ENCODE data around the gene TMEM132A. TPM values are rescaled to one million over a fixed set of nuclear protein-coding genes. Genes with fewer than 3 reads are reported as not detected.

Gene TMEM132A
- total RNA-seq, 1 experiment from 2014 or later, result 114 TPM

DNA sequence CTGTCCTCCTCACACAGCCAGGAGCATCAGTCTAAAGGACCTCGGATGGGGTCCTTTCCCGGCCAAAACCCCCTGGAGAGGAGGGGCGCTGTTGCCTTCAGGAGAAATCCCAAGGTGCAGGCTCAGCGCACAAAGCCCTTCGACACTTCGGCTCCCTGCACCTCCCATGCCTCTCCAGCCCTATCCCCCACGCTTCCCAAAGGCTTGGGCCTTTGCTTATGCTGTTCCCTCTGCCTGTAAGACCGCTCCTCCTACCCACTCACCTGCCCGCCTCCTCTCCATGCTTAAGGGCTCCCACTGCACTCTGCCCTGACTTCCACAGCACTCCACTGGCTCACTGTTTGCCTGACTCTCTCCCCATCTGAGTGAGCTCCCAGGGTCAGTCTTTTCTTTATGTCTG, 14.2 kb downstream of the TMEM132A start:
- H3K4me3 Mint-ChIP-seq, result no peak overlapping the region
- ATAC-seq (no peak; the same call in 1 of the 2 replicates), DNase-seq (ENCODE audit: low spot score) (no peak)
- H3K27me3 Mint-ChIP-seq (ENCODE audit: low read depth), result no peaks in the 10 kb centered on the region
- ChIA-PET CTCF (no interaction called here), POLR2A (no interaction called here)
- H3K9me3 Mint-ChIP-seq, result no peaks in the 10 kb centered on the region
- H3K4me1 Mint-ChIP-seq, result no peaks in the 10 kb centered on the region
- TF ChIP-seq NR2C2 (CRISPR knock-in tag; IDR thresholded peaks at IDR 0.05) (no peak), TEAD4 (CRISPR knock-in tag; IDR thresholded peaks at IDR 0.05) (no peak), ZNF671 (CRISPR knock-in tag; IDR thresholded peaks at IDR 0.05) (no peak), SMAD4 (CRISPR knock-in tag; IDR thresholded peaks at IDR 0.05) (no peak), FOXK1 (CRISPR knock-in tag; IDR thresholded peaks at IDR 0.05) (no peak), NFYB (CRISPR knock-in tag; conservative IDR thresholded peaks at IDR 0.05; ENCODE audit: low read depth) (no peak), EMX1 (CRISPR knock-in tag; IDR thresholded peaks at IDR 0.05) (no peak), RORB (CRISPR knock-in tag; IDR thresholded peaks at IDR 0.05) (no peak), IRF2 (CRISPR knock-in tag; IDR thresholded peaks at IDR 0.05; ENCODE audit: borderline replicate concordance, low read depth) (no peak), ZNF138 (CRISPR knock-in tag; conservative IDR thresholded peaks at IDR 0.05) (no peak), MXD4 (CRISPR knock-in tag; IDR thresholded peaks at IDR 0.05; ENCODE audit: borderline replicate concordance) (no peak), SMAD3 (CRISPR knock-in tag; IDR thresholded peaks at IDR 0.05; ENCODE audit: borderline replicate concordance) (no peak)
- TF ChIP-seq, protein P1, sequence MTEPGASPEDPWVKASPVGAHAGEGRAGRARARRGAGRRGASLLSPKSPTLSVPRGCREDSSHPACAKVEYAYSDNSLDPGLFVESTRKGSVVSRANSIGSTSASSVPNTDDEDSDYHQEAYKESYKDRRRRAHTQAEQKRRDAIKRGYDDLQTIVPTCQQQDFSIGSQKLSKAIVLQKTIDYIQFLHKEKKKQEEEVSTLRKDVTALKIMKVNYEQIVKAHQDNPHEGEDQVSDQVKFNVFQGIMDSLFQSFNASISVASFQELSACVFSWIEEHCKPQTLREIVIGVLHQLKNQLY (CRISPR knock-in tag; IDR thresholded peaks at IDR 0.05), result no peak
- TF ChIP-seq, protein P2, sequence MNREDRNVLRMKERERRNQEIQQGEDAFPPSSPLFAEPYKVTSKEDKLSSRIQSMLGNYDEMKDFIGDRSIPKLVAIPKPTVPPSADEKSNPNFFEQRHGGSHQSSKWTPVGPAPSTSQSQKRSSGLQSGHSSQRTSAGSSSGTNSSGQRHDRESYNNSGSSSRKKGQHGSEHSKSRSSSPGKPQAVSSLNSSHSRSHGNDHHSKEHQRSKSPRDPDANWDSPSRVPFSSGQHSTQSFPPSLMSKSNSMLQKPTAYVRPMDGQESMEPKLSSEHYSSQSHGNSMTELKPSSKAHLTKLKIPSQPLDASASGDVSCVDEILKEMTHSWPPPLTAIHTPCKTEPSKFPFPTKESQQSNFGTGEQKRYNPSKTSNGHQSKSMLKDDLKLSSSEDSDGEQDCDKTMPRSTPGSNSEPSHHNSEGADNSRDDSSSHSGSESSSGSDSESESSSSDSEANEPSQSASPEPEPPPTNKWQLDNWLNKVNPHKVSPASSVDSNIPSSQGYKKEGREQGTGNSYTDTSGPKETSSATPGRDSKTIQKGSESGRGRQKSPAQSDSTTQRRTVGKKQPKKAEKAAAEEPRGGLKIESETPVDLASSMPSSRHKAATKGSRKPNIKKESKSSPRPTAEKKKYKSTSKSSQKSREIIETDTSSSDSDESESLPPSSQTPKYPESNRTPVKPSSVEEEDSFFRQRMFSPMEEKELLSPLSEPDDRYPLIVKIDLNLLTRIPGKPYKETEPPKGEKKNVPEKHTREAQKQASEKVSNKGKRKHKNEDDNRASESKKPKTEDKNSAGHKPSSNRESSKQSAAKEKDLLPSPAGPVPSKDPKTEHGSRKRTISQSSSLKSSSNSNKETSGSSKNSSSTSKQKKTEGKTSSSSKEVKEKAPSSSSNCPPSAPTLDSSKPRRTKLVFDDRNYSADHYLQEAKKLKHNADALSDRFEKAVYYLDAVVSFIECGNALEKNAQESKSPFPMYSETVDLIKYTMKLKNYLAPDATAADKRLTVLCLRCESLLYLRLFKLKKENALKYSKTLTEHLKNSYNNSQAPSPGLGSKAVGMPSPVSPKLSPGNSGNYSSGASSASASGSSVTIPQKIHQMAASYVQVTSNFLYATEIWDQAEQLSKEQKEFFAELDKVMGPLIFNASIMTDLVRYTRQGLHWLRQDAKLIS (CRISPR knock-in tag; IDR thresholded peaks at IDR 0.05; ENCODE audit: borderline replicate concordance), result no peak
- TF ChIP-seq, protein P3, sequence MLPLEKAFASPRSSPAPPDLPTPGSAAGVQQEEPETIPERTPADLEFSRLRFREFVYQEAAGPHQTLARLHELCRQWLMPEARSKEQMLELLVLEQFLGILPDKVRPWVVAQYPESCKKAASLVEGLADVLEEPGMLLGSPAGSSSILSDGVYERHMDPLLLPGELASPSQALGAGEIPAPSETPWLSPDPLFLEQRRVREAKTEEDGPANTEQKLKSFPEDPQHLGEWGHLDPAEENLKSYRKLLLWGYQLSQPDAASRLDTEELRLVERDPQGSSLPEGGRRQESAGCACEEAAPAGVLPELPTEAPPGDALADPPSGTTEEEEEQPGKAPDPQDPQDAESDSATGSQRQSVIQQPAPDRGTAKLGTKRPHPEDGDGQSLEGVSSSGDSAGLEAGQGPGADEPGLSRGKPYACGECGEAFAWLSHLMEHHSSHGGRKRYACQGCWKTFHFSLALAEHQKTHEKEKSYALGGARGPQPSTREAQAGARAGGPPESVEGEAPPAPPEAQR (CRISPR knock-in tag; IDR thresholded peaks at IDR 0.05), result no peak
- TF ChIP-seq, protein P4, sequence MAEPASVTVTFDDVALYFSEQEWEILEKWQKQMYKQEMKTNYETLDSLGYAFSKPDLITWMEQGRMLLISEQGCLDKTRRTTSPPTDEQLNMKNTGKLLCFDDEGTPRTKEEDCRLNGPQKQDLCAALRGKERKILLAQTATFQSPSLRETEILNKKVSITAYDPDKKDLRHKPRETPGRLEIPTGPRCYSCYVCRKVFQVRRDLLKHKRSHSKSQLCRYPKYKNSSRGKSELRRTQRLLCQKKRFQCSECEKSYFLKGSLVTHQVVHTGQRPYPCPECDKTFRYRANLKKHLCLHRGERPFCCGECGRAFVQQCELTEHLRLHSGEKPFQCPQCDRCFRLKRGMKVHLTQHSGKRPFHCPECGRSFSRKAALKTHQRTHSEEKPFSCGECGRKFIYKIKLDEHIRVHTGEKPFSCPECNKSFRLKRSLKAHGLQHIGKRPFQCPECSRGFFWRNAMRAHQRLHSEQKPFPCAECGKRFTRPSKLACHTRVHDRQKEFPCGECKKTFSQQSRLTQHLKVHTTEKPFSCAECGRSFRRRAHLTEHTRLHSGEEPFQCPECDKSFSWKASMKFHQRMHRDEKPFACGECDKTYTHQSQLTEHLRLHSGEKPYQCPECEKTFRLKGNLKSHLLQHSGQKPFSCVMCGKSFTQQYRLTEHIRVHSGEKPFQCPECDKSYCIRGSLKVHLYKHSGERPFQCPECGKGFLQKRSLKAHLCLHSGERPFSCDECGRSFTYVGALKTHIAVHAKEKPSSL (CRISPR knock-in tag; conservative IDR thresholded peaks at IDR 0.05), result no peak
- H3K36me3 Mint-ChIP-seq, result 0 out of 2 replicates have a peak, but pooled peaks cover 4% of the 10 kb centered on the region
- H3K27ac Mint-ChIP-seq, result no peak overlapping the region

DNA sequence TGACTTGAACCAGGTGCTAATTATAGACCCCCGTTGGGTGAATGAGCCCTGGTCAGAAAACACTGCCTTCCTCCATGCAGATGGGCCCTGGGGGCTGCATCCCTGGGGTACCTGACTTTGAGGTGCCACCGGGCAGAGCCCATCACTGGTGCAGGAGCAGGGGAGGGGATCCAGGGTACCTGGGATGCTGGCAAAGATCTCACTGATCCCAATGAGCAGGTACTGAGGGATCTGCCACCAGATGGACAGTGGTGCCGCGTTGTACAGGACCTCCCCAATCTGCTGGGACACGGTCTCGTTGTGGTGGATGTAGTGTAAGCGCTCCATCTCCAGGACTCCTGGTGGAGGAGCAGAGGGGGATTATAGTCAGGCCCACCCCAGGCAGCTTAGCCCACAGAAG, 15.0 kb downstream of the TMEM132A start:
- ChIA-PET POLR2A (interaction anchor here (1.4 kb wide), 1 partner anchor 15 kb away, joined by 3 read pairs; the partner anchor contains the start of gene TMEM132A), CTCF (interaction anchor here (0.7 to 1.4 kb wide), 3 partner anchors 24 to 40 kb away, joined by 3 to 4 read pairs (median 3); no protein-coding TSS in a partner anchor)
- H3K27me3 Mint-ChIP-seq (ENCODE audit: low read depth), result no peaks in the 10 kb centered on the region
- 0 out of 2 replicates have a peak, but pooled peaks cover 4% of the 10 kb centered on the region for H3K36me3 Mint-ChIP-seq
- H3K9me3 Mint-ChIP-seq, result no peaks in the 10 kb centered on the region
- no peak overlapping the region for H3K27ac Mint-ChIP-seq
- no peaks in the 10 kb centered on the region for H3K4me1 Mint-ChIP-seq
- no peak for DNase-seq (ENCODE audit: low spot score)
- H3K4me3 Mint-ChIP-seq, result no peak overlapping the region
- no peak for ATAC-seq
- TF ChIP-seq SMAD3 (CRISPR knock-in tag; IDR thresholded peaks at IDR 0.05; ENCODE audit: borderline replicate concordance) (no peak), RORB (CRISPR knock-in tag; IDR thresholded peaks at IDR 0.05) (no peak), TP53 (CRISPR knock-in tag; IDR thresholded peaks at IDR 0.05) (no peak), NR3C1 (CRISPR knock-in tag; conservative IDR thresholded peaks at IDR 0.05; ENCODE audit: low read depth) (no peak), ZBTB21 (CRISPR knock-in tag; IDR thresholded peaks at IDR 0.05; ENCODE audit: borderline replicate concordance) (no peak), HMGA2 (CRISPR knock-in tag; IDR thresholded peaks at IDR 0.05) (no peak), TEAD4 (CRISPR knock-in tag; IDR thresholded peaks at IDR 0.05) (no peak)
- TF ChIP-seq, protein P5, sequence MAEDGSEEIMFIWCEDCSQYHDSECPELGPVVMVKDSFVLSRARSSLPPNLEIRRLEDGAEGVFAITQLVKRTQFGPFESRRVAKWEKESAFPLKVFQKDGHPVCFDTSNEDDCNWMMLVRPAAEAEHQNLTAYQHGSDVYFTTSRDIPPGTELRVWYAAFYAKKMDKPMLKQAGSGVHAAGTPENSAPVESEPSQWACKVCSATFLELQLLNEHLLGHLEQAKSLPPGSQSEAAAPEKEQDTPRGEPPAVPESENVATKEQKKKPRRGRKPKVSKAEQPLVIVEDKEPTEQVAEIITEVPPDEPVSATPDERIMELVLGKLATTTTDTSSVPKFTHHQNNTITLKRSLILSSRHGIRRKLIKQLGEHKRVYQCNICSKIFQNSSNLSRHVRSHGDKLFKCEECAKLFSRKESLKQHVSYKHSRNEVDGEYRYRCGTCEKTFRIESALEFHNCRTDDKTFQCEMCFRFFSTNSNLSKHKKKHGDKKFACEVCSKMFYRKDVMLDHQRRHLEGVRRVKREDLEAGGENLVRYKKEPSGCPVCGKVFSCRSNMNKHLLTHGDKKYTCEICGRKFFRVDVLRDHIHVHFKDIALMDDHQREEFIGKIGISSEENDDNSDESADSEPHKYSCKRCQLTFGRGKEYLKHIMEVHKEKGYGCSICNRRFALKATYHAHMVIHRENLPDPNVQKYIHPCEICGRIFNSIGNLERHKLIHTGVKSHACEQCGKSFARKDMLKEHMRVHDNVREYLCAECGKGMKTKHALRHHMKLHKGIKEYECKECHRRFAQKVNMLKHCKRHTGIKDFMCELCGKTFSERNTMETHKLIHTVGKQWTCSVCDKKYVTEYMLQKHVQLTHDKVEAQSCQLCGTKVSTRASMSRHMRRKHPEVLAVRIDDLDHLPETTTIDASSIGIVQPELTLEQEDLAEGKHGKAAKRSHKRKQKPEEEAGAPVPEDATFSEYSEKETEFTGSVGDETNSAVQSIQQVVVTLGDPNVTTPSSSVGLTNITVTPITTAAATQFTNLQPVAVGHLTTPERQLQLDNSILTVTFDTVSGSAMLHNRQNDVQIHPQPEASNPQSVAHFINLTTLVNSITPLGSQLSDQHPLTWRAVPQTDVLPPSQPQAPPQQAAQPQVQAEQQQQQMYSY (CRISPR knock-in tag; IDR thresholded peaks at IDR 0.05), result no peak
- TF ChIP-seq, protein P6, sequence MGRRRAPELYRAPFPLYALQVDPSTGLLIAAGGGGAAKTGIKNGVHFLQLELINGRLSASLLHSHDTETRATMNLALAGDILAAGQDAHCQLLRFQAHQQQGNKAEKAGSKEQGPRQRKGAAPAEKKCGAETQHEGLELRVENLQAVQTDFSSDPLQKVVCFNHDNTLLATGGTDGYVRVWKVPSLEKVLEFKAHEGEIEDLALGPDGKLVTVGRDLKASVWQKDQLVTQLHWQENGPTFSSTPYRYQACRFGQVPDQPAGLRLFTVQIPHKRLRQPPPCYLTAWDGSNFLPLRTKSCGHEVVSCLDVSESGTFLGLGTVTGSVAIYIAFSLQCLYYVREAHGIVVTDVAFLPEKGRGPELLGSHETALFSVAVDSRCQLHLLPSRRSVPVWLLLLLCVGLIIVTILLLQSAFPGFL (CRISPR knock-in tag; IDR thresholded peaks at IDR 0.05; ENCODE audit: borderline replicate concordance), result no peak
